Measurements from ENCODE around the gene SPECC1L. TPM values are rescaled to one million over a fixed set of nuclear protein-coding genes. Genes with fewer than 3 reads are reported as not detected.

The SPECC1L gene
- total and polyA plus RNA-seq, 10 of the 15 experiments (the other 5 are each of a cell fraction or from before 2014, with no cell fraction given): 1.9 to 40.6 (median 19.1) TPM

DNA sequence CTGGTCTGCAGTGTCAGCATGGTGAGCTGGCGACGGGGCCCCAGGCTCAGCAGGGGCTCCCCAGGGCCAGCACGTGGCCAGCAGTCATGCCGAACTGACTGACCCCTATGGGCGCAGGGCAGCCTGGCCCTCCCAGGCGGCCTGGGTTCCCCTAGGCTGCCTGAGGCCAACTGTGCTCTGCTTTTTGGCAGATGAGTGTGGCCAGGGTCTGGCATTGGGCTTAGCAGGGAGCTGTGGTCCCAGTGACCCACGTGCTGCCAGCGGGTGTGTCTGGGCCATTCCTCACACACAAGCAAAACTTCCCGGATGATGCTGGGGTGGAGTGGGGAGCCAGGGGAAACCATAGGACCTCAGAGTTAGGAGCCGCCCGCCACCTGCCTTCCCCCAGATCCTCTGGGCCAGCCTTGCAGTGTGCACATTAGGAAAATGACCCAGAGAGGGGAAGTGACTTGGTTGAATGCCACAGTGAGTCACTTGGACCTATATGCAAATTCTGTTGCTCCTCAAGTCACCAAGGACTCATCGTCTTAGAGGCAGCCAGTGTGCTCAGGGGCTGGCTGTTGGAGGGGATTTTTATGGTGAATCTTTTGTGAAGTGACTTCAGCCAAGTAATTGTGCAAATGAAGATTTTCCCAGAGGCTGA lies 163.3 kb downstream of the SPECC1L start:
- peaks cover 0 to 16% of the 10 kb centered on the region in 2 experiments; a peak in 3 of 4 replicates for H3K36me3 ChIP-seq (ENCODE audit: control insufficient read depth in 2 of 2, insufficient read depth in 2 of 2, low read length in 1 of 2)
- TF ChIP-seq RB1 (IDR thresholded peaks at IDR 0.05; ENCODE audit: borderline replicate concordance) (0 out of 2 replicates have a peak, but pooled peaks have one; percentile 26), GABPA (IDR thresholded peaks at IDR 0.05; ENCODE audit: low read depth) (no peak), POLR2AphosphoS2 (IDR thresholded peaks at IDR 0.05; ENCODE audit: low read depth, low read length) (peak; percentile 59; the same call in 1 of the 2 replicates), SUPT20H (IDR thresholded peaks at IDR 0.05; ENCODE audit: borderline replicate concordance, control insufficient read depth, low read depth, low read length) (no peak), RAD51 (IDR thresholded peaks at IDR 0.05) (no peak), MTA3 (IDR thresholded peaks at IDR 0.05; ENCODE audit: borderline replicate concordance, low read length) (no peak), LARP7 (IDR thresholded peaks at IDR 0.05) (no peak)
- TF ChIP-seq, protein P1, sequence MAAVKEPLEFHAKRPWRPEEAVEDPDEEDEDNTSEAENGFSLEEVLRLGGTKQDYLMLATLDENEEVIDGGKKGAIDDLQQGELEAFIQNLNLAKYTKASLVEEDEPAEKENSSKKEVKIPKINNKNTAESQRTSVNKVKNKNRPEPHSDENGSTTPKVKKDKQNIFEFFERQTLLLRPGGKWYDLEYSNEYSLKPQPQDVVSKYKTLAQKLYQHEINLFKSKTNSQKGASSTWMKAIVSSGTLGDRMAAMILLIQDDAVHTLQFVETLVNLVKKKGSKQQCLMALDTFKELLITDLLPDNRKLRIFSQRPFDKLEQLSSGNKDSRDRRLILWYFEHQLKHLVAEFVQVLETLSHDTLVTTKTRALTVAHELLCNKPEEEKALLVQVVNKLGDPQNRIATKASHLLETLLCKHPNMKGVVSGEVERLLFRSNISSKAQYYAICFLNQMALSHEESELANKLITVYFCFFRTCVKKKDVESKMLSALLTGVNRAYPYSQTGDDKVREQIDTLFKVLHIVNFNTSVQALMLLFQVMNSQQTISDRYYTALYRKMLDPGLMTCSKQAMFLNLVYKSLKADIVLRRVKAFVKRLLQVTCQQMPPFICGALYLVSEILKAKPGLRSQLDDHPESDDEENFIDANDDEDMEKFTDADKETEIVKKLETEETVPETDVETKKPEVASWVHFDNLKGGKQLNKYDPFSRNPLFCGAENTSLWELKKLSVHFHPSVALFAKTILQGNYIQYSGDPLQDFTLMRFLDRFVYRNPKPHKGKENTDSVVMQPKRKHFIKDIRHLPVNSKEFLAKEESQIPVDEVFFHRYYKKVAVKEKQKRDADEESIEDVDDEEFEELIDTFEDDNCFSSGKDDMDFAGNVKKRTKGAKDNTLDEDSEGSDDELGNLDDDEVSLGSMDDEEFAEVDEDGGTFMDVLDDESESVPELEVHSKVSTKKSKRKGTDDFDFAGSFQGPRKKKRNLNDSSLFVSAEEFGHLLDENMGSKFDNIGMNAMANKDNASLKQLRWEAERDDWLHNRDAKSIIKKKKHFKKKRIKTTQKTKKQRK (IDR thresholded peaks at IDR 0.05; ENCODE audit: low read depth, low read length): no peak
- TF ChIP-seq, protein P2, sequence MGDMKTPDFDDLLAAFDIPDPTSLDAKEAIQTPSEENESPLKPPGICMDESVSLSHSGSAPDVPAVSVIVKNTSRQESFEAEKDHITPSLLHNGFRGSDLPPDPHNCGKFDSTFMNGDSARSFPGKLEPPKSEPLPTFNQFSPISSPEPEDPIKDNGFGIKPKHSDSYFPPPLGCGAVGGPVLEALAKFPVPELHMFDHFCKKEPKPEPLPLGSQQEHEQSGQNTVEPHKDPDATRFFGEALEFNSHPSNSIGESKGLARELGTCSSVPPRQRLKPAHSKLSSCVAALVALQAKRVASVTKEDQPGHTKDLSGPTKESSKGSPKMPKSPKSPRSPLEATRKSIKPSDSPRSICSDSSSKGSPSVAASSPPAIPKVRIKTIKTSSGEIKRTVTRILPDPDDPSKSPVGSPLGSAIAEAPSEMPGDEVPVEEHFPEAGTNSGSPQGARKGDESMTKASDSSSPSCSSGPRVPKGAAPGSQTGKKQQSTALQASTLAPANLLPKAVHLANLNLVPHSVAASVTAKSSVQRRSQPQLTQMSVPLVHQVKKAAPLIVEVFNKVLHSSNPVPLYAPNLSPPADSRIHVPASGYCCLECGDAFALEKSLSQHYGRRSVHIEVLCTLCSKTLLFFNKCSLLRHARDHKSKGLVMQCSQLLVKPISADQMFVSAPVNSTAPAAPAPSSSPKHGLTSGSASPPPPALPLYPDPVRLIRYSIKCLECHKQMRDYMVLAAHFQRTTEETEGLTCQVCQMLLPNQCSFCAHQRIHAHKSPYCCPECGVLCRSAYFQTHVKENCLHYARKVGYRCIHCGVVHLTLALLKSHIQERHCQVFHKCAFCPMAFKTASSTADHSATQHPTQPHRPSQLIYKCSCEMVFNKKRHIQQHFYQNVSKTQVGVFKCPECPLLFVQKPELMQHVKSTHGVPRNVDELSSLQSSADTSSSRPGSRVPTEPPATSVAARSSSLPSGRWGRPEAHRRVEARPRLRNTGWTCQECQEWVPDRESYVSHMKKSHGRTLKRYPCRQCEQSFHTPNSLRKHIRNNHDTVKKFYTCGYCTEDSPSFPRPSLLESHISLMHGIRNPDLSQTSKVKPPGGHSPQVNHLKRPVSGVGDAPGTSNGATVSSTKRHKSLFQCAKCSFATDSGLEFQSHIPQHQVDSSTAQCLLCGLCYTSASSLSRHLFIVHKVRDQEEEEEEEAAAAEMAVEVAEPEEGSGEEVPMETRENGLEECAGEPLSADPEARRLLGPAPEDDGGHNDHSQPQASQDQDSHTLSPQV (IDR thresholded peaks at IDR 0.05): no peak
- TF ChIP-seq, protein P3, sequence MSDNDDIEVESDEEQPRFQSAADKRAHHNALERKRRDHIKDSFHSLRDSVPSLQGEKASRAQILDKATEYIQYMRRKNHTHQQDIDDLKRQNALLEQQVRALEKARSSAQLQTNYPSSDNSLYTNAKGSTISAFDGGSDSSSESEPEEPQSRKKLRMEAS (IDR thresholded peaks at IDR 0.05; ENCODE audit: low read depth, low read length): no peak
- TF ChIP-seq, protein P4, sequence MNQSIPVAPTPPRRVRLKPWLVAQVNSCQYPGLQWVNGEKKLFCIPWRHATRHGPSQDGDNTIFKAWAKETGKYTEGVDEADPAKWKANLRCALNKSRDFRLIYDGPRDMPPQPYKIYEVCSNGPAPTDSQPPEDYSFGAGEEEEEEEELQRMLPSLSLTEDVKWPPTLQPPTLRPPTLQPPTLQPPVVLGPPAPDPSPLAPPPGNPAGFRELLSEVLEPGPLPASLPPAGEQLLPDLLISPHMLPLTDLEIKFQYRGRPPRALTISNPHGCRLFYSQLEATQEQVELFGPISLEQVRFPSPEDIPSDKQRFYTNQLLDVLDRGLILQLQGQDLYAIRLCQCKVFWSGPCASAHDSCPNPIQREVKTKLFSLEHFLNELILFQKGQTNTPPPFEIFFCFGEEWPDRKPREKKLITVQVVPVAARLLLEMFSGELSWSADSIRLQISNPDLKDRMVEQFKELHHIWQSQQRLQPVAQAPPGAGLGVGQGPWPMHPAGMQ (IDR thresholded peaks at IDR 0.05; ENCODE audit: borderline replicate concordance): no peak

More for the DNA sequence above, 163.3 kb downstream of the SPECC1L start:
- Histone ChIP-seq H4K20me1 (ENCODE audit: control insufficient read depth, insufficient read depth) (no peaks in the 10 kb centered on the region), H3K4me1 (ENCODE audit: control insufficient read depth, insufficient read depth, low read length) (peaks cover 81% of the 10 kb centered on the region), H3K27ac (ENCODE audit: control insufficient read depth, insufficient read depth) (peak overlapping the region; percentile 90), H3K79me2 (ENCODE audit: control insufficient read depth, insufficient read depth, low read length) (peaks cover 67% of the 10 kb centered on the region), H3K4me2 (ENCODE audit: control insufficient read depth, insufficient read depth) (peak overlapping the region; percentile 84), H3K9me3 (replicated peaks; ENCODE audit: control insufficient read depth, insufficient read depth, low read length) (no peaks in the 10 kb centered on the region), H3K27me3 (replicated peaks in 1 of 2; ENCODE audit: control insufficient read depth in 2 of 2, insufficient read depth in 2 of 2, low read length in 1 of 2) (no peaks in the 10 kb centered on the region), H3K4me3 (peak overlapping the region; percentile 56; the same call in 1 of the 2 replicates), H3K9ac (ENCODE audit: control insufficient read depth, insufficient read depth, low read length) (peak overlapping the region; percentile 59), H2AFZ (ENCODE audit: control insufficient read depth, low read depth, low read length) (no peak overlapping the region)
- intact Hi-C loops (cut with micrococcal nuclease; ENCODE audit: unreplicated experiment): loop anchor here (1.0 to 10.0 kb wide), 3 partner anchors 69 to 121 kb away; partner anchors contain the start of genes GUCD1 and SNRPD3
- in situ Hi-C loops (cut with MboI): loop anchor here (5.0 kb wide), 1 partner anchor 83 kb away; no protein-coding TSS in a partner anchor
- SMC1A ChIA-PET (ENCODE audit: uncharacterized antibody, unreplicated experiment): interaction anchor here (1.0 to 10.4 kb wide), 7 partner anchors 8 to 88 kb away, joined by 3 to 122 read pairs (median 7); partner anchors contain the start of gene ADORA2A
- DNase-seq (ENCODE audit: low read depth, low spot score): peak; percentile 90
- POLR2A ChIA-PET: interaction anchor here (0.5 to 3.6 kb wide), 10 partner anchors 9 to 146 kb away, joined by 3 to 48 read pairs (median 7); no protein-coding TSS in a partner anchor
- FAIRE-seq: peak; percentile 95
- 11% methylated on average over 12 of the region's 12 CpGs for WGBS (ENCODE audit: insufficient coverage, insufficient replicate concordance, low lambda C conversion rate, missing lambda C conversion rate)
- BruUV-seq (replicated peaks): TSS peak; percentile 91
- CTCF ChIA-PET: interaction anchor here (1.3 to 19.9 kb wide), 7 partner anchors 7 to 278 kb away, joined by 4 to 332 read pairs (median 10); partner anchors contain the start of gene ADORA2A
- RAD21 ChIA-PET (ENCODE audit: unreplicated experiment): interaction anchor here (1.1 to 8.1 kb wide), 13 partner anchors 7 to 89 kb away, joined by 3 to 111 read pairs (median 6); partner anchors contain the start of gene ADORA2A
- ATAC-seq: peak; percentile 82
